GM19035 (cell line): ENCODE measurements around the gene DMC1.
"Not testable (repeated sequence)": the region's sequence is repeated elsewhere in the genome, so short reads cannot be mapped to it uniquely, and the experiment has no call there.

Experiments
- ATAC-seq: cut with Tn5 transposase; IDR thresholded peaks from one replicate; pipeline ENCODE4 v1.9.1; 2021; ENCODE audit not compliant: unreplicated experiment

The DMC1 gene

GRCh38 chr22:38470179-38470578 is 99.8 kb downstream of the DMC1 start:
- not testable (repeated sequence) for ATAC-seq

- no peak for ATAC-seq
Observed at GRCh38 chr22:38469306-38469781, 100.6 kb downstream of the DMC1 start.
